Measurements from ENCODE around the gene RBFOX2.

The RBFOX2 gene

GRCh38 chr22:35970616-35971455, 57.8 kb downstream of the RBFOX2 start:
- DNase-seq: no peak

DNA sequence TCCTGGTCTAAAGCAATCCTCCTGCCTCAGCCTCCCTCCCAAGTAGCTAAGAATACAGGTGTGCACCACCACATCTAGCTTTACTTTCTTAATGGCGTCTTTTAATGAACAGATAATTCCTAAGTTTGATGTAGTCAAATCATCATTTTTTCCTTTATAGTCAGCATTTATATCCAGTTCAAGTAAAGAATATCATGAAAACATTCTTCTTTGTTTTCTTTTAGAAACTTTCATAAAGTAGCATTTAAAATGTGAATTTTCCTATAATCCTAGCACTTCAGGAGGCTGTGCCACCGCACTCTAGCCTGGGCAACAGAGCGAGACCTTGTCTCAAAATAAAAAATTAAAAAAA, 61.6 kb downstream of the RBFOX2 start:
- no peak for DNase-seq

DNA sequence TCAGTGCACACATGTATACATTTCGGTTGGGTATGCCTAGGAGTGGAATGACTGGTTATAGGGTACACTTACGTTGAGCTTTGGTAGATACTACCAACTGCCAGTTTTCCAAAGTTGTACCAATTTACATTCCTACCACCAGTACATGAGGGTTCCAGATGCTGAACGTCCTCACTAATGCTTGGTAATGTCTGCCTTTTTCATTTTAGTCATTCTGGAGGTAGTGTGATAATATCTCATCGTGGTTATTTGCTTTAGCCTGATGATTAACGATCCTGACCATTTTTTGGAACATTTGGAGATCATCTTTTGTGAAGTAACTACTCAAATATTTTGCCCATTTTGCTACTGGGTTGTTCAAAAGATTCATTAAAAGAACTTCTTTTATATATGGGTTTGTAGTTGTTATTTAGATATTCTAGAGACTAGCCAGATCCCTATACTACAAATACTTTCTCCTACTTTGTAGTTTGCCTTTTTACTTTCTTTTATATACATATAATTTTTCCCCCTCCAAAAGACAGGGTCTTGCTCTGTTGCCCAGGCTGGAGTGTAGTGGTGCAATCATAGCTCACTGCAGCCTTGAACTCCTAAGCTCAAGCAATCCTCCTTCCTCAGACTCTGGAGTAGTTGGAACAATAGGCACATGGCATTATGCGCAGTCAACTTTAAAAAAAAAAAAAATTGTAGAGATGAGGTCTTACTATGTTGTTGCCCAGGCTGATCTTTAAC, 62.1 kb downstream of the RBFOX2 start:
- DNase-seq: no peak

DNA sequence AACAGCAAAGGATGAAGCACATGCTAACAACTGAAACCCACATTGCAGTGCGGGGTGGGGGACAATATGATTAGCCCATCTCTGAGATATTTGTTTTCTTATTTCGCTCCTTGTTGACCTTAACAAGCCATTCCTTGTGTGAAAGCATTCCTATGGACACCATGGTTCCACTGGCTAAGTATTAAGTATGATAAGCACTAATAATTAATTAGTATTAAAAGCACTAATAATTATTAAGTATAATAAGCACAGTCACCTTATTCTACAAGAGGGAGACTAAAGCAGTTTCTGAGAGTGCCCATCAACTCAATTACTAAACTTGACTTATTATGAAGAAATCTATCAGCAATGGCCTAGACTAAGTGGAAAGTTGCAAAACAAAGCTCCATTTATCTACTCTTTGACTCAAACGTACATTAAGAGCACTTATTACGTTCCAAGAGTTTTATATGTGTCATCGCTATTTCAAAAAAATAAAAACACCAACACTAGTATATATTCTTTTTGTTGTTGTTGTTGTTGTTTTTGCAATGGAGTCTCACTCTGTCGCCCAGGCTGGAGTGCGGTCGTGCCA, 65.3 kb downstream of the RBFOX2 start:
- DNase-seq: no peak

- no peak for DNase-seq
Observed at GRCh38 chr22:35961480-35962295, 66.9 kb downstream of the RBFOX2 start.

GRCh38 chr22:35960854-35961253, 67.8 kb downstream of the RBFOX2 start:
- DNase-seq: no peak

DNA sequence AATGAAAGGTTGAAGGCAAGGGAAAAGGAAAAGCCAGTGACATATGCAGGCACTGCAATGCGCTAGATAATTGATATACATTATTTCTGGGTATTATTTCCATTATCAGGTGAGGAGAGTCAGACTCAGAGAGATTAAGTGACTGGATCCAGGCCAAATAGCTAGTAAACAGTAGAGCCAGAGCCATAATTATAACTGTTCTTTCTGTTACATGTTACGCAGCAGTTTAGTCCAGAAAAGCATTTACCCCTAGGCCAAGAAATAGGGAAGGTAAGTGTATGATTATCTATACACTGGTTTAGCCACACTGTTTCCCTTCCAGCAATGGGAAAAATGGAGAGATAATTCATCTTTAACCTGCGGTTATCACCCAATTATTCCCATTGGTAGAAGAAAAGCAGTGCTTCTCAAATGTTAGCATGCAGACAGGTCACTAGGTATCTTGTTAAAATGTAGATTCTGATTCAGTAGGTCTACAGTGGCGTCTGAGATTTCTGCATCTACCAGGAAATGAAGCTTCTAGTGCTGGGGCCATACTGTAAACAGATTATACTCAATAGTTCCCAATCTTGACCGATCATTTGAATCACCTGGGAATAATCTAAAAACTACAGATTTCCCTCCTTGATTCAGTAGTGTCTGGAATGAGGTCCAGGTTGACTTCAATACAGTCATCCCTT, 69.4 kb downstream of the RBFOX2 start:
- DNase-seq: no peak

- no peak for DNase-seq
Observed at GRCh38 chr22:35958334-35958733, 70.3 kb downstream of the RBFOX2 start.

DNA sequence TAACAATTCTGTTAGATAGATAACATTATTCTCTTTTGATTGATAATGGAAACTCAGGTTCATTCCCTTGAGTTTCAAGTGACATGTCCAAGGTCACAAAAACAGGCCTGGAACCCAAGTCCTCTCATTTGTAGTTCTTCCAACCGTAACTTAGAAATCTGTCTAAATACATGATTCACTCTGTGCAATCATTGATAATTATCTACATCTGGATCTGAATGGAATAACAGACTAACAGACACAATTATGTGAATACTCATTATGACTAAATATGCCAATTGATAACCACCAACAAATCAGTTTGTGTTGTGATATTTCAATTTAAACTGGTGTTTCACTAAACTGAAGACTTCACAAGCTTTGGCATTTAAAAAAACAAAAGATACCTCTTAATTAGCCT, 71.0 kb downstream of the RBFOX2 start:
- DNase-seq: no peak

- DNase-seq: no peak
Observed at GRCh38 chr22:35956850-35957249, 71.8 kb downstream of the RBFOX2 start.

DNA sequence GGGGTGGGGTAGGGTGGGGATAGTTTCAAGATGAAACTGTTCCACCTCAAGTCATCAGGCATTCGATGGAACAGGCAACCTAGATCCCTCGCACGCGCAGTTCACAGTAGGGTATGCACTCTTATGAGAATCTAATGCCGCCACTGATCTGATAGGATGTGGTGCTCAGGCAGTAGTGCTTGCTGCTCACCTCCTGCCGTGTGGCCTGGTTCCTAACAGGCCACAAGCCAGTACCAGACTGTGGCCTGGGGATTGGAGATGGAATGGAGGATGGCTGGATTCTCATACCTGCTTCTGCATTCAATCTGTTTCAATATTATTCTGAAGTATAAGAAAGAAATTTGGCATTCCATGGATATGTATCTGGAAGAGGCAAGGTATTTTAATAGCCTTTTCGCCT, 73.1 kb downstream of the RBFOX2 start:
- DNase-seq: no peak

DNA sequence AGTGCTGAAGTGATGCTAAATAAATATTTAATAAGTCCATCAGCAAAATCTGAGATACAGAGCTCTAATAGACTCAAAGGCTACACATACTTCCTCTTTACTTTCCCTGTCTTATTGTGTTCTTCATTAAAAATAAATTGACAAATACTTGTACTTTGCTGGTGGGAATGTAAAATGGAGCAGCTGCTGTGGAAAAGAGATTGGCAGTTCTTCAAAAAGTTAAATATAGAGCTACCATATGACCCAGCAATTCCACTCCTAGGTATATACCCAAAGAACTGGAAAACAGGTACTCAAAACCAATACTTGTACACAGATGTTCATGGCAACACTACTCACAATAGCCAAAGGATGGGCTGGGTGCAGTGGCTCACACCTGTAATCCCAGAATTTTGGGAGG, 76.0 kb downstream of the RBFOX2 start:
- DNase-seq: no peak

GRCh38 chr22:35950262-35950661, 78.4 kb downstream of the RBFOX2 start:
- DNase-seq: no peak

- DNase-seq: no peak
Observed at GRCh38 chr22:35949243-35949642, 79.4 kb downstream of the RBFOX2 start.

GRCh38 chr22:35947794-35948425, 80.7 kb downstream of the RBFOX2 start:
- DNase-seq: no peak

GRCh38 chr22:35944458-35944857, 84.2 kb downstream of the RBFOX2 start:
- no peak for DNase-seq

DNA sequence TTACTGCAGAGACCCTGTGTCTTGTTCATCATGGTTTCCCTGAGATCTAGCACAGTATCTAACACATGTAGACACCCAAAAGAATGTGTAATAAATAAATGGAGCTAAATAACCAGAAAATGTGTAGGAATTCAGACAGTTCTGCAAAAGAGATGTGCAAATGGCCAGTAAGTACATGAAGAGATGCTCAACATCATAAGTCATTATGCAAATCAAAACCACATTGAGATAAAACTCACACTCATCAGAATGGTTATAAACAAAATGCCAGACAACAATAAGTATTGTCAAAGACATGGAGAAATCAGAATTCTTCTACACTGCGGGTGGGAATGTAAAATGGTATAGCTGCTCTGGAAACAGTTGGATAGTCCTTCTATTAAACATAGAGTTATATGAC, 88.5 kb downstream of the RBFOX2 start:
- no peak for DNase-seq

GRCh38 chr22:35938226-35938625, 90.4 kb downstream of the RBFOX2 start:
- no peak for DNase-seq

DNA sequence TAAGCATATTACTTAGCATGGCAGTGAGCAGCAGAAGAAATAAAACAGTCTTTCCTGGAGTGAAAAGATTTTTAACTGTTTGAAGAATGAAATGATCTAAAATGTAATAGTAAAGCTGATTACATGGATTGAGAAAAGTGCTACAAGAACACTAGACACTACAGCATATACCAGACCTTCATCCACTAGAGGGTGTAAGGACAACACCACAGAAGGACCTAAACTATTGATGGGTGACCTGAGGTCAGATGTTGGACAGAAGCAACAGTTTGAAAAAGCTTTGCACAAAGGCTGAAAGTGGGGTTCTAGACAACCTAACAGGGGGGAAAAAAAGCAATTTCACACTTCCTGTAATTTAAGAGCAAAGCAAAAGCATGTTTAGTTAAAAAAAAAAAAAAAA, 97.7 kb downstream of the RBFOX2 start:
- peak; percentile 9 for DNase-seq

DNA sequence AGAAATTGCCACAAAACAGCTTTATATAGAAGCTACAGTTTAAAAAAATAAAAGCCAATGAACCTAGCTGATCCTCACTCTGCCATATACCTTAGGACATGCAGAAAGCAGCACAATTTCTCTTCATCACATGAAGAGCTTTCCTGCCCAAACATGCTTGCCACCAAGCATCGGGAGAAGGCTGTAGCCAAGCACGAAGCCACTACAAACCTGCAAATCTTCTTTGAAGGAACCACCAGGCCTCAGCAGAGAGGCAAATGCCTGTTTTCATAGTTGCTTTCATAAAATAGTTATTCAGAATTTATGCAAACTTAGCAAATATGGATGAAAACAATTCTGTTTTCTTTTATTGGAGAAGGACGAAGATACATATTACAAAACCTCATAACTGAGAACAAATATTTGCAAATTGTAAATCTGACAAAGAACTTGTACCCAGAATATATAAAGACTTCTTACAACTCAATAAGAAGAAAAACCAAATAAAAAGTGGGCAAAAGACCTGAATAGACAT, 100.3 kb downstream of the RBFOX2 start:
- no peak for DNase-seq

- no peak for DNase-seq
Observed at GRCh38 chr22:35923026-35923425, 105.6 kb downstream of the RBFOX2 start.

DNA sequence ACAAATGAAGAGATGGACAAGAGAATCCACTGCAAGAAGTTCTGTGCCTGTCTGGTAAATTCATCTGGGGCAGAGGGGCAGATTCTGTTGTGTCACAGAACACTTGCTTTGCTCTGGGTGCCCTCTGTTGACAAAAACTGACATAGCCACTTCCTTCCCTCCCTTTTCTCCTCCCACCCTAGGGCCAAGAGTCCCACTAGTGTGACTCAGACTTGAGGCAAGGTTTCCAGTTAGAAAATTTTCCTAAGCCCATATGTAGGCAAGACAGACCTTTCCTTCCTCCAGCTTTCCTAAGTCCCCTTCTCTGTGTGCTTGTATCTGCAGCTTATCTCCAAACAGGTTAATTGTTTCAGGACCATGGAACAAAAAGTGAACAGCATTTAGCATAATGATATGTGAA, 106.8 kb downstream of the RBFOX2 start:
- peak; percentile 6 for DNase-seq

All from KG1 (cell line).